Testis (tissue), 3 donors: Measurements from ENCODE around the gene DLEC1. TPM values are rescaled to one million over a fixed set of nuclear protein-coding genes. Genes with fewer than 3 reads are reported as not detected.

Source experiments
- polyA plus RNA-seq: library from polyadenylated mRNA; stranded (reverse); fragments of 350-450 nt; fragmentation: Illumina TruSeq; extraction: RNeasy Lipid Tissue Mini Kit (QIAGEN cat#74804); gene quantifications from one replicate; pipeline ENCODE4 v1.2.3, GENCODE V29; 2014; ENCODE audit warnings: low read depth, low replicate concordance; ENCODE audit not compliant: insufficient read depth
- small RNA-seq, 2 donors: library from RNA; depleted of rRNA; stranded (forward); fragments of <200 nt; gene quantifications; one replicate each; pipeline ENCODE3, GENCODE V24; 2016
- total RNA-seq, 2 donors: library from RNA; depleted of rRNA; stranded (reverse); fragments of >200 nt; gene quantifications; one replicate each; pipeline ENCODE4 v1.2.3, GENCODE V29; 2016

Gene DLEC1
- total and polyA plus RNA-seq, 3 donors from 2014 or later = 32.3 to 40.8 (median 36.9) TPM

Small RNA genes within 50 kb of the gene (small RNA-seq; reads per million reads assigned to genes)
- 0 reads per million in 2 donors for gene RF00019

Other genes starting within 250 kb of the DLEC1 start
- gene CTDSPL, start 177.3 kb upstream of the DLEC1 start, total RNA-seq = 10 to 100 TPM; 32.4 to 43.0 TPM
- gene CTDSPL, start 177.3 kb upstream of the DLEC1 start, polyA plus RNA-seq = 24.4 TPM
- 10 to 100 TPM; 16.3 to 17.4 TPM for gene VILL, start 48.4 kb upstream of the DLEC1 start, total RNA-seq
- gene VILL, start 48.4 kb upstream of the DLEC1 start, polyA plus RNA-seq = 9.5 TPM
- gene PLCD1, start 9.6 kb upstream of the DLEC1 start, total RNA-seq = 100 to 1,000 TPM; 155 to 228 TPM
- gene PLCD1, start 9.6 kb upstream of the DLEC1 start, polyA plus RNA-seq = 88.4 TPM
- gene ACAA1, start 97.9 kb downstream of the DLEC1 start, total RNA-seq = 10 to 100 TPM; 58.3 to 60.9 TPM
- 50.7 TPM for gene ACAA1, start 97.9 kb downstream of the DLEC1 start, polyA plus RNA-seq
- gene MYD88, start 99.5 kb downstream of the DLEC1 start, total RNA-seq = 10 to 100 TPM; 18.7 to 22.3 TPM
- gene MYD88, start 99.5 kb downstream of the DLEC1 start, polyA plus RNA-seq = 30.1 TPM
- 10 to 100 TPM; 39.7 to 48.7 TPM for gene OXSR1, start 126.3 kb downstream of the DLEC1 start, total RNA-seq
- 26.0 TPM for gene OXSR1, start 126.3 kb downstream of the DLEC1 start, polyA plus RNA-seq
- 1 to 10 TPM; 1.5 to 2.6 TPM for gene SLC22A13, start 226.6 kb downstream of the DLEC1 start, total RNA-seq
- 1.1 TPM for gene SLC22A13, start 226.6 kb downstream of the DLEC1 start, polyA plus RNA-seq
- gene SLC22A14, start 243.1 kb downstream of the DLEC1 start, total RNA-seq = 1 to 10 TPM; 2.7 to 9.4 TPM
- gene SLC22A14, start 243.1 kb downstream of the DLEC1 start, polyA plus RNA-seq = 11.9 TPM